NCI-H1417 treated with DMSO at 0.1 percent for 48 hours (cell line): ENCODE data around the gene INHBA.

Experiments used
- DNase-seq: peaks from one replicate; lab custom pipeline; 2025; lab: John Stamatoyannopoulos, UW

The INHBA gene

GRCh38 chr7:41688906-41689305, 14.0 kb downstream of the INHBA start:
- no peak for DNase-seq

- DNase-seq = no peak
Measured at GRCh38 chr7:41688012-41688625, 14.8 kb downstream of the INHBA start.

GRCh38 chr7:41685684-41686083, 17.2 kb downstream of the INHBA start:
- no peak for DNase-seq

DNA sequence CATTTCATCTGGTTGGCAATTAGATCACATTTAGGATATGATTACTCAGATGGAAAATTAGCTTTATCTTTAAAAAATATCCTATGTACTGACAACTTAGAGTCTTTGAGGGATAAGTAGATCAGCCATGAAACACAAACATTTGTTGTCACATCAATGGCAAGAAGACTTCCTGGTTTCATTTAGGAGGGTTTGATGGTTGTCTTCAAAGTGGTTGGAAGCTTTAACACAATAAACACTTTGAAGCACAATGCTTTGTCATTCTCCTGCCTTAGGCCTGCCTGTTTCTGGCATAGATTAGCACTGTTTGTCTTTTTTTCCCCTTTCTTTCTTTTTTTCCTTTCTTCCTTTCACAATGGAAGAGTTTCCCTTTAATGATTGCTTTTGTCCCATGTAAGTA, 20.5 kb downstream of the INHBA start:
- DNase-seq = no peak

DNA sequence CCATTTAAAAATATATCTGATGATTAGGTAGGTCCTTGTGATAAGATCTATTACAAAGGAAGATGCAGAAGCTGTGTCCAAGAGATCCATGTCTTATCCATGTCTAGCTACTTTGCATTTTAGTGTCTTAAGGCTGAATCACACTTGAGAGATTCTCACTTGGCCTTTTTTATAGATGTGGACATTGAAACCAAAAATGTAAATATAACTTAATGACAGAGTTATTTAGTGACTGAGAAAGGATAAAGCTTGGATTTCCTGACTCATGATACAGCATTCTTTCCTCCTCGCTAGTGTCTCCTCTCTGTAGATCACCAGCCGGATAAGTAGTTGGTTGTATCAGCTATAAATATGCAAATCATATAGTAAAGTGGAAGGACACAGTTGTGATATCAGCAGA, 23.3 kb downstream of the INHBA start:
- no peak for DNase-seq

- no peak for DNase-seq
Measured at GRCh38 chr7:41674505-41675023, 28.3 kb downstream of the INHBA start.

DNA sequence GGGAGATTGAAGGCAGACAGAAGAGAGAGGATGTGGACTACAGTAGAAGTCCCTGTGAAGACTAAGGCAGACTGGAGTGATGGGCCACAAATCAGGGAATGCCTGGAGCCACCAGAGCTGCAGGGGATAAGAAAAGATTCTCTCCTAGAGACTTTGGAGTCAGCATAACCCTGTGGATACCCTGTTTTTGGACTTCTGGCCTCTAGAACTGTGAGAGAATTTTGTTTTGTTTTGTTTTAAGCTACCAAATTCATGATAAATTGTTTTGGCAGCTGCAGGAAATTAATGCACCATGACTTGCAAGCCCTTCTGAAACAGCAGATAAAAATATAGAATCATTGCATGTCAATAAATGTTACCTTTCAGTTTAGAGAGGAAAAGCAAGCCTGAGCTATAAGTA, 41.3 kb downstream of the INHBA start:
- no peak for DNase-seq

DNA sequence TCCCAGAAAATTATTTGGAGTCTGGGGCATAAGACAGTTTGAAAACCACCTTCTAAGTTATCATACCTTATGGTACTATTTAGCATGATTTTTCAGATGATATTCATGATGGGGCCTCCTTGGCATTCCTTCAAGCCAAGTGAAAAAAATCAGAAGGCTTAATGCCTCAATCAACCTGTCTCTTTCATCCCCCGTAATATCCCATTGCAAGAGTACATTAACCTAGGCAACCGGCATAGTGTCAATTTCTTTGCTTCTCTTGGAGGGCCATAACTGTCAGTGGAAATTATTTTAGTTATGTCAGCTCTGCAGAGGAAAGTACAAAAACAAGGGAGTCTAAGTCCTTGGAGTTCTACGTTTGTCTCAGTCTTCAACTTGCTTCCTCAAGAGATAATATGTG, 43.4 kb downstream of the INHBA start:
- no peak for DNase-seq

DNA sequence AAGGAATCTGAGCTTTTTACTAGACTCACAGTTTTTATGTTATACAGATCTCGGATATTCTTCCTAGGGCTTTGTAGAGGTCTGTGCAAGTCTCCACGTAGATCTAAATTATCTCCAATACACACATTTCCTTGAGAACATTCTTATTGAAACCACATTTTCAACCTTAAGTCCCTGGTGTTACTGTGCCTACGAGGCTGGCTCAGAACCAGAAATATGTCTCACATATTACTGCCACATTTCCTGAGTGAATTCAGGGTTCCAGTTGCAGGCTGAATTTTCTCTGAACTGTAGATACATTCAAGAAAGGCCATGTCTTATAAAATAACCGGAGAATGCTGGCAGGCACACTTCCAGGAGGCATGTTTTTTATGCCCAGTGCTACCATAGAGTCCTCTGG, 46.5 kb downstream of the INHBA start:
- DNase-seq = no peak

- no peak for DNase-seq
Measured at GRCh38 chr7:41655426-41655825, 47.5 kb downstream of the INHBA start.

DNA sequence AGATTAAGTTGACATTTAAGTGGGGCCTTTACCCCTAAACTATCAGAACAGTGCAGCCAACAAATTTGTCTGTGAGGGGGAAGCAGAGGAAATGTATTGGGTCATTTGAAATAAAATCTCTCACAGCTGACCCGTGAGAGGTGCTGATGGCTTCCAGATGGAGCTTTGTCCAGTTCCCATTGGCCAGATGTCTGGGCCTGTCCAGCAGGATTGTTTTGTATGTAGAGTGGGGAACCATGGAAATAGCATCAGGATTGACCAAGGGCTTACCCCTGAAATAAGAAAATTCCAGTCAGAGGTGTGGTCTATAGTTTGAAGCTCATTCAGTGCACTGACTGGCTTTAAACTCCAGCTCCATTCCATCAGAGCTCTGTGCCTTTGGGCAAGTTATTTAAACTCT, 50.6 kb downstream of the INHBA start:
- no peak for DNase-seq

DNA sequence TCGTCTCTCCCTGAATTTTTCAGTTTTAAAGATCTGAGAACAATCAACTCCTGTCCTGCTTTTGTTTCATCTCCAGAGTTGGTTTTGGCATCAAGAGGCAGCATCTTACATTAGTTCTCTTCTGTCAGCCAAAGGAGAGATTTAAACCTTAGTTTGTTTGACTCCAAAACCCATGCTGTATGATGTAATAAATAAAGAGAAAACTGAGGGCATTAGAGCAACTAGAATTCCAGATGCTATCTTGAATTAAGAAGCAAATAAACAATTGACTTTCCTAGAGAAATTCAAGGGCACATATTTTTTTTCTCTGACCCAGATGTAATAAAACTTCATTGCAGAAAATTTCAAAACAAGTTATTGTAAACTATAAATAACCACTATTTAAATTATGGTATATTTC, 54.4 kb downstream of the INHBA start:
- DNase-seq = no peak

GRCh38 chr7:41643616-41644015, 59.3 kb downstream of the INHBA start:
- DNase-seq = no peak

- DNase-seq = no peak
Measured at GRCh38 chr7:41641665-41642014, 61.2 kb downstream of the INHBA start.

- DNase-seq = no peak
Measured at GRCh38 chr7:41641011-41641664, 61.8 kb downstream of the INHBA start.

GRCh38 chr7:41640487-41640886, 62.4 kb downstream of the INHBA start:
- DNase-seq = no peak

DNA sequence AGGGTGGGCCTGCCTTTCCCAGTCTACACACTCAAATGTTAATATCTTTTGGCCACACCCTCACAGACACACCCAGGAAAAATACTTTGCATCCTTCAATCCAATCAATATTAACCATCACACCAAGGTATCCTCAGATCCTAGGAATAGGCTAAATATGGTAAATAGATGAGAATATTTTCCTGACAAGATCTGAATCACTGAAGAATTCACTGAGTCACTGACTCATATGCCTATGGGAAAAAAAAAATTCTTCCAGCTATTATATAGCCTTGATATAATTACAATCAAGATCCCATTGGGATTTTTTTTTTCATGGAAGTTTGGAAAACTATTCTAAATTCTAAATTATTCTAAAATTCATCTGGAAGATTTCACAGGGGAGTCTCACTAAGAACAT, 65.8 kb downstream of the INHBA start:
- no peak for DNase-seq
